Activated CD8-positive, alpha-beta memory T cell treated with anti-CD3 and anti-CD28 coated beads, Interleukin-2, amount 10 ng/mL, durations not matched to agents 7 days and 5 days (primary cell): ENCODE measurements around the gene NUDT1. TPM values are rescaled to one million over a fixed set of nuclear protein-coding genes. Genes with fewer than 3 reads are reported as not detected.

Experiments
- ATAC-seq: fragments of 150-1000 bp; cut with Tn5 transposase; one replicate; pipeline ENCODE4 v1.10.0; 2021; ENCODE audit warnings: moderate library complexity
- CTCF ChIA-PET: fragments of 350-600 bp; sonication (Branson Sonifier 250); formaldehyde crosslinking; loops from one replicate; lab custom pipeline; 2021; ENCODE audit warnings: antibody characterized with exemption; lab: Charles Lee
- DNase-seq: peaks from one replicate; pipeline ENCODE4 v3.0.0-alpha.2; 2020
- H3K27ac Mint-ChIP-seq: one replicate; pipeline ENCODE4 v1.8.0; 2021; ENCODE audit warnings: mild to moderate bottlenecking, mixed read lengths
- H3K27me3 Mint-ChIP-seq: one replicate; pipeline ENCODE4 v1.8.0; 2021; ENCODE audit warnings: mixed read lengths
- H3K36me3 Mint-ChIP-seq: one replicate; pipeline ENCODE4 v1.8.0; 2021; ENCODE audit warnings: mild to moderate bottlenecking, mixed read lengths
- H3K4me1 Mint-ChIP-seq: one replicate; pipeline ENCODE4 v1.8.0; 2021; ENCODE audit warnings: mixed read lengths
- H3K4me3 Mint-ChIP-seq: one replicate; pipeline ENCODE4 v1.8.0; 2021; ENCODE audit warnings: mild to moderate bottlenecking, moderate library complexity, mixed read lengths
- H3K9me3 Mint-ChIP-seq: one replicate; pipeline ENCODE4 v1.8.0; 2022; ENCODE audit warnings: low read depth, mixed read lengths
- total RNA-seq, 2 experiments: library from RNA; stranded (reverse); gene quantifications; one replicate each; pipeline ENCODE4 v1.2.3, GENCODE V29; 2021

NUDT1 gene
- total RNA-seq, 2 experiments from 2014 or later, result 85.7 to 105 TPM

GRCh38 chr7:2222516-2222915, 19.5 kb upstream of the NUDT1 start:
- Mint-ChIP-seq H3K27me3 (no peaks in the 10 kb centered on the region), H3K27ac (no peak overlapping the region), H3K4me3 (no peak overlapping the region), H3K4me1 (no peaks in the 10 kb centered on the region), H3K36me3 (peaks cover 11% of the 10 kb centered on the region), H3K9me3 (no peaks in the 10 kb centered on the region)
- DNase-seq, result no peak
- ATAC-seq, result no peak
- CTCF ChIA-PET, result interaction anchor here (1.0 kb wide), 1 partner anchor 126 kb away, joined by 3 read pairs; no protein-coding TSS in a partner anchor

- H3K27ac Mint-ChIP-seq, result no peak overlapping the region
- H3K27me3 Mint-ChIP-seq, result no peaks in the 10 kb centered on the region
- ATAC-seq (no peak), DNase-seq (no peak)
- H3K4me3 Mint-ChIP-seq, result no peak overlapping the region
- H3K36me3 Mint-ChIP-seq, result peaks cover 13% of the 10 kb centered on the region
- no peaks in the 10 kb centered on the region for H3K4me1 Mint-ChIP-seq
- CTCF ChIA-PET, result no interaction called here
- H3K9me3 Mint-ChIP-seq, result no peaks in the 10 kb centered on the region
These were observed 18.7 kb upstream of the NUDT1 start for GRCh38 chr7:2223321-2223720.

GRCh38 chr7:2224491-2224928, 17.5 kb upstream of the NUDT1 start:
- Mint-ChIP-seq H3K27me3 (no peaks in the 10 kb centered on the region), H3K36me3 (peaks cover 13% of the 10 kb centered on the region), H3K4me1 (no peaks in the 10 kb centered on the region), H3K4me3 (no peak overlapping the region), H3K9me3 (no peaks in the 10 kb centered on the region), H3K27ac (no peak overlapping the region)
- ATAC-seq, result no peak
- CTCF ChIA-PET, result no interaction called here
- no peak for DNase-seq

- Mint-ChIP-seq H3K27ac (no peak overlapping the region), H3K9me3 (no peaks in the 10 kb centered on the region), H3K27me3 (no peaks in the 10 kb centered on the region), H3K4me1 (peaks cover under 1% of the 10 kb centered on the region), H3K36me3 (peaks cover 15% of the 10 kb centered on the region), H3K4me3 (no peak overlapping the region)
- ATAC-seq, result no peak
- no peak for DNase-seq
- CTCF ChIA-PET, result no interaction called here
These were observed 17.1 kb upstream of the NUDT1 start for GRCh38 chr7:2224934-2225333.

GRCh38 chr7:2225336-2225735, 16.7 kb upstream of the NUDT1 start:
- CTCF ChIA-PET, result no interaction called here
- DNase-seq (no peak), ATAC-seq (no peak)
- no peaks in the 10 kb centered on the region for H3K27me3 Mint-ChIP-seq
- no peaks in the 10 kb centered on the region for H3K9me3 Mint-ChIP-seq
- peaks cover 15% of the 10 kb centered on the region for H3K36me3 Mint-ChIP-seq
- no peak overlapping the region for H3K27ac Mint-ChIP-seq
- H3K4me3 Mint-ChIP-seq, result no peak overlapping the region
- H3K4me1 Mint-ChIP-seq, result peaks cover 4% of the 10 kb centered on the region

GRCh38 chr7:2225830-2226229, 16.2 kb upstream of the NUDT1 start:
- Mint-ChIP-seq H3K9me3 (no peaks in the 10 kb centered on the region), H3K27me3 (no peaks in the 10 kb centered on the region), H3K4me3 (no peak overlapping the region), H3K27ac (no peak overlapping the region), H3K4me1 (peaks cover 4% of the 10 kb centered on the region), H3K36me3 (peaks cover 15% of the 10 kb centered on the region)
- no peak for ATAC-seq
- CTCF ChIA-PET, result no interaction called here
- DNase-seq, result no peak

GRCh38 chr7:2227699-2228098, 14.3 kb upstream of the NUDT1 start:
- no peak for ATAC-seq
- Mint-ChIP-seq H3K36me3 (peaks cover 15% of the 10 kb centered on the region), H3K9me3 (no peaks in the 10 kb centered on the region), H3K27ac (no peak overlapping the region), H3K4me1 (peaks cover 10% of the 10 kb centered on the region), H3K27me3 (no peaks in the 10 kb centered on the region), H3K4me3 (no peak overlapping the region)
- no peak for DNase-seq
- CTCF ChIA-PET, result no interaction called here

- Mint-ChIP-seq H3K4me1 (peaks cover 17% of the 10 kb centered on the region), H3K36me3 (peaks cover 15% of the 10 kb centered on the region), H3K27me3 (no peaks in the 10 kb centered on the region), H3K9me3 (no peaks in the 10 kb centered on the region), H3K27ac (no peak overlapping the region), H3K4me3 (no peak overlapping the region)
- ATAC-seq (no peak), DNase-seq (no peak)
- CTCF ChIA-PET, result interaction anchor here (0.9 kb wide), 1 partner anchor 136 kb away, joined by 3 read pairs; no protein-coding TSS in a partner anchor
These were observed 13.1 kb upstream of the NUDT1 start for GRCh38 chr7:2228921-2229320.

- no peaks in the 10 kb centered on the region for H3K9me3 Mint-ChIP-seq
These were observed 12.6 kb upstream of the NUDT1 start for GRCh38 chr7:2229467-2229866.

GRCh38 chr7:2230226-2230625, 11.8 kb upstream of the NUDT1 start:
- Mint-ChIP-seq H3K4me3 (no peak overlapping the region), H3K36me3 (peaks cover 18% of the 10 kb centered on the region), H3K27me3 (no peaks in the 10 kb centered on the region), H3K4me1 (peaks cover 17% of the 10 kb centered on the region), H3K9me3 (no peaks in the 10 kb centered on the region), H3K27ac (no peak overlapping the region)
- CTCF ChIA-PET, result interaction anchor here (0.8 to 1.0 kb wide), 2 partner anchors 10 to 246 kb away, joined by 3 read pairs; no protein-coding TSS in a partner anchor
- DNase-seq, result no peak
- no peak for ATAC-seq

More at GRCh38 chr7:2229467-2229866, 12.6 kb upstream of the NUDT1 start:
- H3K27ac Mint-ChIP-seq, result no peak overlapping the region
- CTCF ChIA-PET, result interaction anchor here (0.8 to 1.0 kb wide), 2 partner anchors 11 to 246 kb away, joined by 3 read pairs; no protein-coding TSS in a partner anchor
- ATAC-seq (no peak), DNase-seq (no peak)
- peaks cover 17% of the 10 kb centered on the region for H3K4me1 Mint-ChIP-seq
- no peak overlapping the region for H3K4me3 Mint-ChIP-seq
- peaks cover 15% of the 10 kb centered on the region for H3K36me3 Mint-ChIP-seq
- H3K27me3 Mint-ChIP-seq, result no peaks in the 10 kb centered on the region

- Mint-ChIP-seq H3K27ac (no peak overlapping the region), H3K36me3 (peaks cover 15% of the 10 kb centered on the region), H3K9me3 (no peaks in the 10 kb centered on the region), H3K4me3 (no peak overlapping the region), H3K27me3 (no peaks in the 10 kb centered on the region), H3K4me1 (peaks cover 17% of the 10 kb centered on the region)
- DNase-seq (no peak), ATAC-seq (no peak)
- CTCF ChIA-PET, result no interaction called here
These were observed 11.1 kb upstream of the NUDT1 start for GRCh38 chr7:2230882-2231281.

GRCh38 chr7:2231992-2232765, 9.8 kb upstream of the NUDT1 start:
- no peaks in the 10 kb centered on the region for H3K27me3 Mint-ChIP-seq
- peaks cover 18% of the 10 kb centered on the region for H3K36me3 Mint-ChIP-seq
- CTCF ChIA-PET, result interaction anchor here (0.8 to 2.2 kb wide), 9 partner anchors 8 to 651 kb away, joined by 3 to 9 read pairs (median 3); partner anchors contain the start of genes EIF3B, MRM2, NUDT1 and SNX8
- no peaks in the 10 kb centered on the region for H3K9me3 Mint-ChIP-seq
- DNase-seq (no peak), ATAC-seq (peak; percentile 48)
- H3K27ac Mint-ChIP-seq, result peak overlapping the region; percentile 75
- H3K4me1 Mint-ChIP-seq, result peaks cover 22% of the 10 kb centered on the region
- peak overlapping the region; percentile 83 for H3K4me3 Mint-ChIP-seq

- ATAC-seq (peak; percentile 95), DNase-seq (peak; percentile 93)
- Mint-ChIP-seq H3K9me3 (no peaks in the 10 kb centered on the region), H3K4me1 (peaks cover 24% of the 10 kb centered on the region), H3K27me3 (no peaks in the 10 kb centered on the region), H3K27ac (peak within 1 kb of the TSS; percentile 81), H3K36me3 (peaks cover 23% of the 10 kb centered on the region), H3K4me3 (peak within 1 kb of the TSS; percentile 83)
- CTCF ChIA-PET, result interaction anchor here (1.0 to 2.2 kb wide), 8 partner anchors 9 to 654 kb away, joined by 3 to 9 read pairs (median 4); partner anchors contain the start of genes EIF3B, MRM2, NUDT1 and SNX8
These were observed 9.1 kb upstream of the NUDT1 start, which contains the start of gene MAD1L1 for GRCh38 chr7:2232766-2233520. Gene MAD1L1 (minus strand): TSS chr7:2232945. CDS start chr7:2230133, 2,812 bp downstream.
